SK-N-SH treated with all-trans-retinoic acid at 6 μM for 48 hours (cell line): Measurements from ENCODE around the gene MUC5B.

Experiments used
- ESRRG ChIP-seq: fragments of 250-450 bp; sonication (Bioruptor Pico); IDR thresholded peaks from 2 replicates; pipeline ENCODE4 v1.6.1; 2021; ENCODE audit warnings: mild to moderate bottlenecking
- PPARA ChIP-seq: fragments of 250-450 bp; sonication (Bioruptor Pico); IDR thresholded peaks from 2 replicates; pipeline ENCODE4 v1.5.0; 2020; ENCODE audit warnings: mild to moderate bottlenecking, borderline replicate concordance
- SNAI2 ChIP-seq: fragments of 250-450 bp; sonication (Bioruptor Pico); IDR thresholded peaks from 2 replicates; pipeline ENCODE4 v1.5.0; 2020; ENCODE audit warnings: mild to moderate bottlenecking, moderate library complexity
- TOX ChIP-seq: fragments of 250-450 bp; sonication (Bioruptor Pico); IDR thresholded peaks from 2 replicates; pipeline ENCODE4 v1.8.0; 2021; ENCODE audit warnings: mild to moderate bottlenecking, moderate library complexity, borderline replicate concordance
- ZFP30 ChIP-seq: fragments of 450-650 bp; formaldehyde crosslinking; IDR thresholded peaks from 2 replicates; pipeline ENCODE4 v1.5.0; 2022; ENCODE audit warnings: mild to moderate bottlenecking, moderate library complexity
- TF ChIP-seq, protein P1 (sequence below): fragments of 250-450 bp; sonication (Bioruptor Pico); IDR thresholded peaks from 2 replicates; pipeline ENCODE4 v1.5.1; 2020; ENCODE audit warnings: low read depth, mild to moderate bottlenecking, moderate library complexity
- TF ChIP-seq, protein P2 (sequence below): fragments of 250-450 bp; sonication (Bioruptor Pico); IDR thresholded peaks from 2 replicates; pipeline ENCODE4 v1.8.0; 2020; ENCODE audit warnings: mild to moderate bottlenecking, moderate library complexity, borderline replicate concordance

DNA sequence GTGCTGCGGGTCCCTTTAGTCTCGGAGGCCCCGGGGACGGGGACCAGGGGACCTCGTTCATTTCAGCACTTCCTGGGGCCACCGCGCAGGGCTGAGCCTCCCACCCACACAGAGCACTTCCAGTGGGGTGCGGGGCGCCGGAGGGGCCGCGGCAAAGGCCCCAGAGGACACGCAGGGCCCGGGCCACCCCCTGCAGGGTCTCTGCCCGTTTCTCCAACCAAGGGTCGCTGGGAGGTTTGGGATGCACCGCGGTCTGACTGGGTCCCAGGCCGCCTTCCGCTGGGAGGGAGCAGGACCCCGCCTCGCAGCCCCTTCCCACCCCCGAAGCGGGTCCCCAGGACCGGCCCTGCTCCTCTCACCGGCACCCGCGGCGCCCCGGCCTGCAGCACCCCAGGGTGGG, 49.1 kb downstream of the MUC5B start:
- TF ChIP-seq SNAI2 (CRISPR knock-in tag): no peak
- no peak for TF ChIP-seq PPARA
- TF ChIP-seq ESRRG (CRISPR knock-in tag): no peak
- no peak for TF ChIP-seq ZFP30 (CRISPR knock-in tag)
- TF ChIP-seq, protein P1, sequence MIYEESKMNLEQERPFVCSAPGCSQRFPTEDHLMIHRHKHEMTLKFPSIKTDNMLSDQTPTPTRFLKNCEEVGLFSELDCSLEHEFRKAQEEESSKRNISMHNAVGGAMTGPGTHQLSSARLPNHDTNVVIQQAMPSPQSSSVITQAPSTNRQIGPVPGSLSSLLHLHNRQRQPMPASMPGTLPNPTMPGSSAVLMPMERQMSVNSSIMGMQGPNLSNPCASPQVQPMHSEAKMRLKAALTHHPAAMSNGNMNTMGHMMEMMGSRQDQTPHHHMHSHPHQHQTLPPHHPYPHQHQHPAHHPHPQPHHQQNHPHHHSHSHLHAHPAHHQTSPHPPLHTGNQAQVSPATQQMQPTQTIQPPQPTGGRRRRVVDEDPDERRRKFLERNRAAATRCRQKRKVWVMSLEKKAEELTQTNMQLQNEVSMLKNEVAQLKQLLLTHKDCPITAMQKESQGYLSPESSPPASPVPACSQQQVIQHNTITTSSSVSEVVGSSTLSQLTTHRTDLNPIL (CRISPR knock-in tag): no peak
- TF ChIP-seq, protein P2, sequence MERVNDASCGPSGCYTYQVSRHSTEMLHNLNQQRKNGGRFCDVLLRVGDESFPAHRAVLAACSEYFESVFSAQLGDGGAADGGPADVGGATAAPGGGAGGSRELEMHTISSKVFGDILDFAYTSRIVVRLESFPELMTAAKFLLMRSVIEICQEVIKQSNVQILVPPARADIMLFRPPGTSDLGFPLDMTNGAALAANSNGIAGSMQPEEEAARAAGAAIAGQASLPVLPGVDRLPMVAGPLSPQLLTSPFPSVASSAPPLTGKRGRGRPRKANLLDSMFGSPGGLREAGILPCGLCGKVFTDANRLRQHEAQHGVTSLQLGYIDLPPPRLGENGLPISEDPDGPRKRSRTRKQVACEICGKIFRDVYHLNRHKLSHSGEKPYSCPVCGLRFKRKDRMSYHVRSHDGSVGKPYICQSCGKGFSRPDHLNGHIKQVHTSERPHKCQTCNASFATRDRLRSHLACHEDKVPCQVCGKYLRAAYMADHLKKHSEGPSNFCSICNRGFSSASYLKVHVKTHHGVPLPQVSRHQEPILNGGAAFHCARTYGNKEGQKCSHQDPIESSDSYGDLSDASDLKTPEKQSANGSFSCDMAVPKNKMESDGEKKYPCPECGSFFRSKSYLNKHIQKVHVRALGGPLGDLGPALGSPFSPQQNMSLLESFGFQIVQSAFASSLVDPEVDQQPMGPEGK (CRISPR knock-in tag): no peak
- no peak for TF ChIP-seq TOX (CRISPR knock-in tag)
